ENCODE measurements around the gene SURF1. TPM values are rescaled to one million over a fixed set of nuclear protein-coding genes. Genes with fewer than 3 reads are reported as not detected.

The SURF1 gene
- polyA plus RNA-seq, 4 donors, result 38.4 to 94.4 (median 85.4) TPM

DNA sequence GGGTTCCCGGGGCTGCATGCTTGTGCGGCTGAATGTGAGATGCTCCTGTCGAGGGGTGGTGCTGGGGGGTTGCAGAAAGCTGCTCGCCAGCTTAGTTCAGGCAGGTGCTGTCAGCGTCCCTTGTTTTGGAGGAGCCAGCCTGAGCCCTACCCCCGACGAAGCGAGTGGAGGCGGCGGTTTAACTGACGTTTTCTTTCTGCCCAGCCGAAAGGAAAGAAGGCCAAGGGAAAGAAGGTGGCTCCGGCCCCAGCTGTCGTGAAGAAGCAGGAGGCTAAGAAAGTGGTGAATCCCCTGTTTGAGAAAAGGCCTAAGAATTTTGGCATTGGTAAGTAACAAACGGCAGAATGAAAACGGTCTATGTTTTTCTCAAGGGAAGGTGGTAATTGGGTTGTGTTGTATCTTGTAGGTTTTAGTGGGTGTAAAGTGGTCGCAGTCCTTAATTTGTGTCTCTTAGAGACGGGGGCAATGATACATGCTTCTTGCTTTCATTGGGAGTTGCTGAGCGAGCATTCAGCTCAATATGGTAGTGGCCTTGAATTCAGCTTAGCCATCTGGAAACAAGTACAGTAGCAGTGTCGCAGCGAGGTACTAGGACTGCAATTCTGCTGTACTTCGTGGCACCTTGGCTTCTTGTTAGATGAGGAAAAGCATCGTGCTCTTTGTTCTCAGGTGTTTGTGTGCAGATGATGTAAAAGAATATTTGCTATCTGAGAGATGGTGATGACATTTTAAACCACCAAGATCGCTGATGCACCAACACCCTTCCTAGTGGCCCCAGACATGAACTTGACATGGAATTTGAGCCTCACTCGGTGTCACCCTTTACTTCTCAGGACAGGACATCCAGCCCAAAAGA lies 7.3 kb downstream of the SURF1 start:
- DNase-seq, result no peak
- Histone ChIP-seq H3K27ac (ENCODE audit: low read depth in 1 of 3, low read length in 2 of 3) (peak overlapping the region; percentile 69 to 86 (median 86)), H3K36me3 (ENCODE audit: control insufficient read depth in 3 of 3, insufficient read depth in 2 of 3, low read depth in 1 of 3, low read length in 3 of 3) (peaks cover 16 to 77% (median 20%) of the 10 kb centered on the region in 3 donors), H3K27me3 (ENCODE audit: control insufficient read depth in 3 of 3, insufficient read depth in 3 of 3, low read length in 3 of 3) (no peaks in the 10 kb centered on the region), H3K4me1 (ENCODE audit: control insufficient read depth in 3 of 3, insufficient read depth in 2 of 3, low read depth in 1 of 3, low read length in 2 of 3) (peaks cover 0 to 16% (median 9%) of the 10 kb centered on the region in 3 donors), H3K9me3 (ENCODE audit: control insufficient read depth in 2 of 2, insufficient read depth in 1 of 2, low read depth in 1 of 2, low read length in 1 of 2) (no peaks in the 10 kb centered on the region), H3K4me3 (ENCODE audit: low read depth in 1 of 3, low read length in 3 of 3) (peak overlapping the region; percentile 51 to 79 (median 73))
- FAIRE-seq, result no peak
- WGBS, 3 donors, result 4 to 14% (median 6%) methylated on average over 25 of the region's 25 CpGs

DNA sequence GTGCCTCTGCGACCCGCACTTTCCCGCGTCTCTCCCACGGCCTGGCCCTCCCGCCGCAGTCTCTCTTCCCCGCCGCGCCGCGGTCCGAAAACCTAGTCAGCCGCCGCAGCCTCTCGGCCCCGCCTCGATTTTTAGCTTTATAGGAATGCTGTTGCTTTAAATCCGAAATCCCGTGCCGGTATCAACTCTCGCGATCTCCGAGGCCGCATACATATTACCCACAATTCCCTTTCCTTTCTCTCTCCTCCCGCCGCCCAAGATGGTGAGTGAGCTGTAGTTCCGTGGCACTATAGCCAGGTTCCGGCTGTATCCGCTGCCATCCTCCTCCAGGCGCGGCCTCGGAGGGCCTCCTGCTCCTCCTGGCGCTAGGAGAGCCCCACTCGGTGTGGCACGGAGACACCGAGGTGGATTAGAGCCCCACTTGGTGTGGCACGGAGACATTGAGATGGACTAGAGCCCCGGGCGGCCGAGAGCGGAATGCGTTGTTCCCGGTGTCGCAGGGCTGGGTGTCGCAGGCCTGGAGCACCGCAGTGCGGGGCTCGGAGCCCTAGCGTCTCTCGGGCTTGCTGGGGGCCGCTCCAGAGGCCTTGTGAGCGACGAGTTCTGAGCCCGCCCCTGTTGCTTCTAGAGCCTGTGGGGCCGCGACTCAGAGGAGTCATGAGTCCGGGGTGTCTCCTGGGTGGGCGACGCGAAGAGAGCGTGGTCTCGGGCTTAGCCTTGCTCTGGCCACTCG lies 8.1 kb downstream of the SURF1 start, which contains the start of the genes MED22 and RPL7A:
Gene MED22 (minus strand): TSS at position 147 of the 733 bp plus-strand sequence. CDS start 1,469 bp downstream, outside the sequence.
Gene RPL7A (plus strand): TSS at position 234 of the 733 bp plus-strand sequence. CDS start 26 bp downstream, at position 260.
- H3K27me3 ChIP-seq (ENCODE audit: control insufficient read depth in 3 of 3, insufficient read depth in 3 of 3, low read length in 3 of 3), result no peaks in the 10 kb centered on the region
- DNase-seq (peak; percentile 97), FAIRE-seq (no peak)
- H3K27ac ChIP-seq (ENCODE audit: low read depth in 1 of 3, low read length in 2 of 3), result peak within 1 kb of the TSS; percentile 69 to 86 (median 86)
- WGBS, 3 donors, result 0 to 1% (median 0%) methylated on average over 58 to 64 of the region's 64 CpGs
- peak within 1 kb of the TSS; percentile 51 to 79 (median 73) for H3K4me3 ChIP-seq (ENCODE audit: low read depth in 1 of 3, low read length in 3 of 3)
- H3K4me1 ChIP-seq (ENCODE audit: control insufficient read depth in 3 of 3, insufficient read depth in 2 of 3, low read depth in 1 of 3, low read length in 2 of 3), result peaks cover 0 to 16% (median 9%) of the 10 kb centered on the region in 3 donors
- H3K36me3 ChIP-seq (ENCODE audit: control insufficient read depth in 3 of 3, insufficient read depth in 2 of 3, low read depth in 1 of 3, low read length in 3 of 3), result peaks cover 16 to 77% (median 21%) of the 10 kb centered on the region in 3 donors
- H3K9me3 ChIP-seq (ENCODE audit: control insufficient read depth in 2 of 2, insufficient read depth in 1 of 2, low read depth in 1 of 2, low read length in 1 of 2), result no peaks in the 10 kb centered on the region

DNA sequence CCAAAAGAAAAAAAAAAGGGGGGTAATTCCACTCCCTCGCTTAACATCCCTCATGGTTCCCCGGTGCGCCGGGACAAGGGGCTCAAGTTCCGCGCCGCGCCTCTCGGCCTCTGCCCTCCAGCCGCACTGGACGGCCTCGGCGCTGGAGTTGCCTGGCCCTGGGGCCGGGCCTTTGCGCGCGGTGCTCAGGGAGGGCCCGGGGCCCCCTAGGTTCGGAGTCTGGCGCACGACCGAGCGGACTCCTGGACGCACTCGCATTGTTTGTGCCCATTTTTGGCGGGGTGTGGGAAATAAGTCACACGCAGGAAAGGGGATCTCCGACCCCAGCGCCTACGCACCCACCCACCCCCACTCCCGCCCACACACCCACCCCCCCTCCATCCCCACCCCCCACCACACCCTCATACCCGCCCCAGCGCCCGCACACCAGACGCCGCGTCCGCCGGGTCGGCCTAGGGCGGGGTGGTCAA lies 8.7 kb downstream of the SURF1 start:
- Histone ChIP-seq H3K4me3 (ENCODE audit: low read depth in 1 of 3, low read length in 3 of 3) (peak overlapping the region; percentile 51 to 79 (median 73)), H3K4me1 (ENCODE audit: control insufficient read depth in 3 of 3, insufficient read depth in 2 of 3, low read depth in 1 of 3, low read length in 2 of 3) (peaks cover 0 to 16% (median 9%) of the 10 kb centered on the region in 3 donors), H3K9me3 (ENCODE audit: control insufficient read depth in 2 of 2, insufficient read depth in 1 of 2, low read depth in 1 of 2, low read length in 1 of 2) (no peaks in the 10 kb centered on the region), H3K27ac (ENCODE audit: low read depth in 1 of 3, low read length in 2 of 3) (peak overlapping the region; percentile 69 to 86 (median 86)), H3K27me3 (ENCODE audit: control insufficient read depth in 3 of 3, insufficient read depth in 3 of 3, low read length in 3 of 3) (no peaks in the 10 kb centered on the region), H3K36me3 (ENCODE audit: control insufficient read depth in 3 of 3, insufficient read depth in 2 of 3, low read depth in 1 of 3, low read length in 3 of 3) (peaks cover 16 to 77% (median 18%) of the 10 kb centered on the region in 3 donors)
- FAIRE-seq, result no peak
- 0% methylated on average over 23 to 40 of the region's 41 CpGs for WGBS, 3 donors
- peak; percentile 54 to 77 for DNase-seq

DNA sequence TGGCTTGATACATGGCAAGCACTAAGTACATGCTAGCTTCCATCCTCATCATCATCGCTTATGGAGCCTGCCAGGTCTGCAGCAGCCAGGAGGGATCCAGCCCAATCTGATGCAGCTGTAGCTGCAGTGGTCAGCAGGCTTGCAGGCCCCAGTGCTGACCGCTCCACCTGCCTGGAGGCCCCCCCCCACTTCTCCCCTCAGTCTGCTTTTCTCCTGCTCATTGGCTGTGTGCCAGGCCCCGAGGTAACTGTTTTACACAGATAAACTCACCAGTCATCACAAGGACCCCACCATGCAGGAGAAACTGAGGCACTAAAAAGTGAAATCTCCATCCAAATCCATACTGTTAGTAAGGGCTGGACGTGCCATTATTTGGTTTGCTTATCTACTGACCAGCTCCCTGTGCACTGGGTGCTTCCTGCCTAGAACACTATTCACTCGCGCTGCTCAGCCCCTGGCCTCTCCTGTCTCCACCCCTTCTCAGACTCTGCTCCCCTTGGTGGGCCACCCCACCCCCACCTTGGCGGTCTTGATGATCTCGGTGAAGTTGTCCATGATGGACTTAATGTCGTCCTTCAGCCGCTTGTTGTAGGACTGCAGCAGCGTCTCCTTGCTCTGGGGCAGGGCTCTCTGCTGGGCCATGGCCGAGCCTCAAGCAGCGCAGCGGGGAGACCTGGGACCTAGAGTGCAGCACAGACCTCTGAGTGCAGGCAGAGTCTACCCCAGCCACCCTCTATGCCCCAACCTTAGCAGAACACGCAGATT lies 10.1 kb downstream of the SURF1 start:
- 75 to 82% (median 80%) methylated on average over 15 of the region's 15 CpGs for WGBS, 3 donors

DNA sequence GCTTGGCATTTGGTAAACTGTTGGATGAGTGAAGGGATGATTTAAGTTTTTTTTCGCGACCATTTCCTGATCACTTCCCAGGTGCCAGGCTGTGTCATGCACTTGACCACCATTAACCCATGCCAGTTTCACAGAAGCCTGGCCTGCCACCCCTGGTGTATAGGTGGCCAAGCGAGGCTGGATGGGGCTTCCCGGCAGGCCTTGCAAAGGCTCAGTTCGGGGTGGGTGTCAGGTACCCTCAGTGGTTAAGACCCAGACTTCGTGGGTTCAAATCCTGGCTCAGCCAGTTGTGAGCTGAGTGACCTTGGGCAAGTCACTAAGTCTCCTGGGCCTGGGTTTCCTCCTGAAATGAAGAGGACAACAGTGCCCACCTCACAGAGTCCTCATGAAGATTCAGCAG lies 10.7 kb downstream of the SURF1 start:
- FAIRE-seq, result no peak

More for the DNA sequence above, 10.1 kb downstream of the SURF1 start:
- H3K4me3 ChIP-seq (ENCODE audit: low read depth in 1 of 3, low read length in 3 of 3), result peak overlapping the region in 1 of 3 donors; percentile 73
- peaks cover 0 to 16% (median 9%) of the 10 kb centered on the region in 3 donors for H3K4me1 ChIP-seq (ENCODE audit: control insufficient read depth in 3 of 3, insufficient read depth in 2 of 3, low read depth in 1 of 3, low read length in 2 of 3)
- FAIRE-seq (no peak), DNase-seq (no peak)
- H3K36me3 ChIP-seq (ENCODE audit: control insufficient read depth in 3 of 3, insufficient read depth in 2 of 3, low read depth in 1 of 3, low read length in 3 of 3), result peaks cover 13 to 77% (median 13%) of the 10 kb centered on the region in 3 donors
- H3K27ac ChIP-seq (ENCODE audit: low read depth in 1 of 3, low read length in 2 of 3), result no peak overlapping the region
- H3K9me3 ChIP-seq (ENCODE audit: control insufficient read depth in 2 of 2, insufficient read depth in 1 of 2, low read depth in 1 of 2, low read length in 1 of 2), result no peaks in the 10 kb centered on the region
- H3K27me3 ChIP-seq (ENCODE audit: control insufficient read depth in 3 of 3, insufficient read depth in 3 of 3, low read length in 3 of 3), result no peaks in the 10 kb centered on the region

DNA sequence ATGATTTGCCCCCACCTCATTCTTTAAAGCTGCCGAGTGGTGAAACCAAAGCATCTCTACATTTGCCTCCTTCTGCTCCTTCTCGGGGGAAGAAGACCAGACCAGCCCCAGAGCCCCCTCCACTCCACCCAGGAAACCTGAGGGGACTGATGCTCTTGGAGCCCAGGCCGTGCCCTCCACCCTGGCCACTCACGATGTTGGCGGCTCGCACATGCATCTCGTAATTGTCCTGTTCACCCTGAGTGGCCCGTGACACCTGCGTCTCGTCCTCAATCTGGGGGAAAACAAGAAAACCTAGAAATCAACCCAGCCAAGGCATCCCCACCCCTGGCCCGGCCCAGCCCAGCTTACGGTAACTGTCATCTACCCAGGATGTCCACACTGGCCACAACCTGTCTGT lies 11.3 kb downstream of the SURF1 start:
- WGBS, 3 donors, result 94 to 97% (median 95%) methylated on average over 12 of the region's 12 CpGs
- Histone ChIP-seq H3K4me1 (ENCODE audit: control insufficient read depth in 3 of 3, insufficient read depth in 2 of 3, low read depth in 1 of 3, low read length in 2 of 3) (peaks cover 0 to 16% (median 9%) of the 10 kb centered on the region in 3 donors), H3K27ac (ENCODE audit: low read depth in 1 of 3, low read length in 2 of 3) (no peak overlapping the region), H3K9me3 (ENCODE audit: control insufficient read depth in 2 of 2, insufficient read depth in 1 of 2, low read depth in 1 of 2, low read length in 1 of 2) (no peaks in the 10 kb centered on the region), H3K4me3 (ENCODE audit: low read depth in 1 of 3, low read length in 3 of 3) (no peak overlapping the region), H3K36me3 (ENCODE audit: control insufficient read depth in 3 of 3, insufficient read depth in 2 of 3, low read depth in 1 of 3, low read length in 3 of 3) (peaks cover 3 to 81% (median 4%) of the 10 kb centered on the region in 3 donors), H3K27me3 (ENCODE audit: control insufficient read depth in 3 of 3, insufficient read depth in 3 of 3, low read length in 3 of 3) (no peaks in the 10 kb centered on the region)
- DNase-seq, result no peak
- FAIRE-seq, result no peak

More for the DNA sequence above, 10.7 kb downstream of the SURF1 start:
- Histone ChIP-seq H3K36me3 (ENCODE audit: control insufficient read depth in 3 of 3, insufficient read depth in 2 of 3, low read depth in 1 of 3, low read length in 3 of 3) (peaks cover 8 to 81% (median 9%) of the 10 kb centered on the region in 3 donors), H3K9me3 (ENCODE audit: control insufficient read depth in 2 of 2, insufficient read depth in 1 of 2, low read depth in 1 of 2, low read length in 1 of 2) (no peaks in the 10 kb centered on the region), H3K27ac (ENCODE audit: low read depth in 1 of 3, low read length in 2 of 3) (no peak overlapping the region), H3K4me1 (ENCODE audit: control insufficient read depth in 3 of 3, insufficient read depth in 2 of 3, low read depth in 1 of 3, low read length in 2 of 3) (peaks cover 0 to 16% (median 9%) of the 10 kb centered on the region in 3 donors), H3K4me3 (ENCODE audit: low read depth in 1 of 3, low read length in 3 of 3) (no peak overlapping the region), H3K27me3 (ENCODE audit: control insufficient read depth in 3 of 3, insufficient read depth in 3 of 3, low read length in 3 of 3) (no peaks in the 10 kb centered on the region)
- DNase-seq, result no peak
- WGBS, 3 donors, result 95 to 97% (median 95%) methylated on average over 6 of the region's 6 CpGs

DNA sequence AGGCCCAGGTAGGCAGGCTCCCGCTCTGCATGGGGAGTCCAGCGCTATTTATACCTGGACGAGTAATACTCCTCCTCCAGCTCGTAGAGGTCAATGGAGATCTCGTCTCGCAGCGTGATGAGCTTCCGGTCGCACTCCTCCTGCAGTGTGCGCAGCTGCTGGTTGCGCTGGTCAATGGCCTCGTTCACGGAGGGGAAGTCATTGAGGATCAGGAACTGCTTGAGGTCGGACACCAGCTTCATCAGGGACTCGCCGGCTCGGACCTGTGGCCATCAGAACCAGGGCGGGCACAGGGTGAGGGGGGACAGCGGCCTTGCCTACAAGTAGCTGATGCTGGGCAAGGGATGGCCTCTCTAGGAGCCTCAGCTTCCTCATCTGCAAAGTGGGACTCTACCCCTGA lies 12.2 kb downstream of the SURF1 start:
- H3K4me3 ChIP-seq (ENCODE audit: low read depth in 1 of 3, low read length in 3 of 3), result no peak overlapping the region
- peaks cover 2 to 77% (median 6%) of the 10 kb centered on the region in 3 donors for H3K36me3 ChIP-seq (ENCODE audit: control insufficient read depth in 3 of 3, insufficient read depth in 2 of 3, low read depth in 1 of 3, low read length in 3 of 3)
- no peak overlapping the region for H3K27ac ChIP-seq (ENCODE audit: low read depth in 1 of 3, low read length in 2 of 3)
- no peaks in the 10 kb centered on the region for H3K27me3 ChIP-seq (ENCODE audit: control insufficient read depth in 3 of 3, insufficient read depth in 3 of 3, low read length in 3 of 3)
- FAIRE-seq, result no peak
- 95 to 96% (median 95%) methylated on average over 19 of the region's 19 CpGs for WGBS, 3 donors
- H3K9me3 ChIP-seq (ENCODE audit: control insufficient read depth in 2 of 2, insufficient read depth in 1 of 2, low read depth in 1 of 2, low read length in 1 of 2), result no peaks in the 10 kb centered on the region
- peaks cover 0 to 10% (median 6%) of the 10 kb centered on the region in 3 donors for H3K4me1 ChIP-seq (ENCODE audit: control insufficient read depth in 3 of 3, insufficient read depth in 2 of 3, low read depth in 1 of 3, low read length in 2 of 3)
- no peak for DNase-seq

Data from small intestine (tissue), 7 donors.